HEK293T (cell line): ENCODE measurements around the gene DOK6.

Experiments used
- BHLHE40 ChIP-seq: fragments of 450-650 bp; IDR thresholded peaks from 2 replicates; pipeline ENCODE4 v1.6.1; 2016; ENCODE audit warnings: mild to moderate bottlenecking, moderate library complexity, borderline replicate concordance
- CTBP1 ChIP-seq: fragments of 450-650 bp; IDR thresholded peaks from 2 replicates; pipeline ENCODE4 v1.6.1; 2016; ENCODE audit warnings: borderline replicate concordance
- ELF4 ChIP-seq: fragments of 450-650 bp; IDR thresholded peaks from 2 replicates; pipeline ENCODE4 v1.6.1; 2017; ENCODE audit warnings: antibody characterized with exemption
- FOXK2 ChIP-seq: fragments of 450-650 bp; IDR thresholded peaks from 2 replicates; pipeline ENCODE4 v1.6.1; 2016; ENCODE audit warnings: mild to moderate bottlenecking
- FOXM1 ChIP-seq: fragments of 450-650 bp; IDR thresholded peaks from 2 replicates; pipeline ENCODE4 v1.6.1; 2017; ENCODE audit warnings: mild to moderate bottlenecking, borderline replicate concordance
- L3MBTL2 ChIP-seq: fragments of 450-650 bp; conservative IDR thresholded peaks from 2 replicates; pipeline ENCODE4 v1.6.1; 2016; ENCODE audit warnings: mild to moderate bottlenecking
- LEF1 ChIP-seq: fragments of 450-650 bp; IDR thresholded peaks from 2 replicates; pipeline ENCODE4 v1.6.1; 2017; ENCODE audit warnings: mild to moderate bottlenecking, borderline replicate concordance
- SP1 ChIP-seq: fragments of 450-650 bp; IDR thresholded peaks from 2 replicates; pipeline ENCODE4 v1.6.1; 2017
- SUZ12 ChIP-seq: fragments of 450-650 bp; IDR thresholded peaks from 2 replicates; pipeline ENCODE4 v1.6.1; 2016; ENCODE audit warnings: mild to moderate bottlenecking

DNA sequence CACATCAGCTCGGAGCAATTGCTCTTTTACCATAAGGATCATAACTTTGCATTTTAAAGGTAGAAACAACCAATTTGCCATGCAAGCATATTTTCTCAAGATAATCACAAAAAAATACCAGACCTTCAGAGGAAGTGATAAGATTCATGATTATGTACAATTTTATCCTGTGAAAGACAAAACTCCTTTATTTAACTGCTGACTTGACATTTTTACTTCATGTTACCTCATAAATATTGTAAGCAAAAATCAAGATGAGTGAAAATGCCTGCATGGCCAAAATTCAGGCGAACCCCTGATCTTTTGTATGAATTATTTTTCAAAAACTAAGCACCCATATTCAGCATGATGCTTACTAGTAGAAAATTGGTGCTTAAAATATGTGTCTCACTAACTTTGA, 300.6 kb downstream of the DOK6 start:
- TF ChIP-seq ELF4 (no peak), SUZ12 (no peak), BHLHE40 (no peak), FOXK2 (no peak), CTBP1 (no peak), FOXM1 (no peak), LEF1 (no peak), L3MBTL2 (no peak), SP1 (no peak)
